ENCODE measurements around the gene P2RY8. TPM values are rescaled to one million over a fixed set of nuclear protein-coding genes. Genes with fewer than 3 reads are reported as not detected.
A peak's percentile ranks its signal among the peaks of the same experiment; 100 is the strongest.
"Not testable (repeated sequence)": the region's sequence is repeated elsewhere in the genome, so short reads cannot be mapped to it uniquely, and the experiment has no call there.

Gene P2RY8
- total RNA-seq, 1 donor from 2014 or later = not detected

- H3K27me3 Mint-ChIP-seq (ENCODE audit: unreplicated experiment) = no peaks in the 10 kb centered on the region
- TF ChIP-seq, protein P1, sequence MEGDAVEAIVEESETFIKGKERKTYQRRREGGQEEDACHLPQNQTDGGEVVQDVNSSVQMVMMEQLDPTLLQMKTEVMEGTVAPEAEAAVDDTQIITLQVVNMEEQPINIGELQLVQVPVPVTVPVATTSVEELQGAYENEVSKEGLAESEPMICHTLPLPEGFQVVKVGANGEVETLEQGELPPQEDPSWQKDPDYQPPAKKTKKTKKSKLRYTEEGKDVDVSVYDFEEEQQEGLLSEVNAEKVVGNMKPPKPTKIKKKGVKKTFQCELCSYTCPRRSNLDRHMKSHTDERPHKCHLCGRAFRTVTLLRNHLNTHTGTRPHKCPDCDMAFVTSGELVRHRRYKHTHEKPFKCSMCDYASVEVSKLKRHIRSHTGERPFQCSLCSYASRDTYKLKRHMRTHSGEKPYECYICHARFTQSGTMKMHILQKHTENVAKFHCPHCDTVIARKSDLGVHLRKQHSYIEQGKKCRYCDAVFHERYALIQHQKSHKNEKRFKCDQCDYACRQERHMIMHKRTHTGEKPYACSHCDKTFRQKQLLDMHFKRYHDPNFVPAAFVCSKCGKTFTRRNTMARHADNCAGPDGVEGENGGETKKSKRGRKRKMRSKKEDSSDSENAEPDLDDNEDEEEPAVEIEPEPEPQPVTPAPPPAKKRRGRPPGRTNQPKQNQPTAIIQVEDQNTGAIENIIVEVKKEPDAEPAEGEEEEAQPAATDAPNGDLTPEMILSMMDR (IDR thresholded peaks at IDR 0.05) = no peak
- H3K4me3 Mint-ChIP-seq (ENCODE audit: unreplicated experiment) = no peak overlapping the region
- peaks cover 10% of the 10 kb centered on the region for H3K4me1 Mint-ChIP-seq (ENCODE audit: unreplicated experiment)
- no peaks in the 10 kb centered on the region for H3K36me3 Mint-ChIP-seq (ENCODE audit: unreplicated experiment)
- no peak overlapping the region for H3K27ac Mint-ChIP-seq (ENCODE audit: unreplicated experiment)
- peaks cover under 1% of the 10 kb centered on the region for H3K9me3 Mint-ChIP-seq (ENCODE audit: unreplicated experiment)
- no peak for DNase-seq (ENCODE audit: extremely low spot score, unreplicated experiment)
Observed at GRCh38 chrX:1484638-1485019, 52.4 kb downstream of the P2RY8 start.

- Mint-ChIP-seq H3K4me1 (ENCODE audit: unreplicated experiment) (peaks cover 10% of the 10 kb centered on the region), H3K9me3 (ENCODE audit: unreplicated experiment) (peaks cover 7% of the 10 kb centered on the region), H3K4me3 (ENCODE audit: unreplicated experiment) (no peak overlapping the region), H3K27ac (ENCODE audit: unreplicated experiment) (no peak overlapping the region), H3K36me3 (ENCODE audit: unreplicated experiment) (no peaks in the 10 kb centered on the region), H3K27me3 (ENCODE audit: unreplicated experiment) (no peaks in the 10 kb centered on the region)
- TF ChIP-seq, protein P1 (IDR thresholded peaks at IDR 0.05) = no peak
- peak; percentile 48 for DNase-seq (ENCODE audit: extremely low spot score, unreplicated experiment)
Observed at GRCh38 chrX:1483843-1484637, 52.9 kb downstream of the P2RY8 start.

DNA sequence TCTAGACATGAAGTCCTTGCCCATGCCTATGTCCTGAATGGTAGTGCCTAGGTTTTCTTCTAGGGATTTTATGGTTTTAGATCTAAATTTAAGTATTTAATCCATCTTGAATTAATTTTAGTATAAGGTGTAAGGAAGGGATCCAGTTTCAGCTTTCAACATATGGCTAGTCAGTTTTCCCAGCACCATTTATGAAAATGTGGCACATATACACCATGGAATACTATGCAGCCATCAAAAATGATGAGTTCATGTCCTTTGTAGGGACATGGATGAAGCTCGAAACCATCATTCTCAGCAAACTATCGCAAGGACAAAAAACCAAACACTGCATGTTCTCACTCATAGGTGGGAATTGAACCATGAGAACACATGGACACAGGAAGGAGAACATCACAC, 54.5 kb downstream of the P2RY8 start:
- H3K27me3 Mint-ChIP-seq (ENCODE audit: unreplicated experiment) = not testable (repeated sequence)
- H3K4me1 Mint-ChIP-seq (ENCODE audit: unreplicated experiment) = peaks cover 10% of the 10 kb centered on the region
- peak overlapping the region; percentile 94 for H3K27ac Mint-ChIP-seq (ENCODE audit: unreplicated experiment)

DNA sequence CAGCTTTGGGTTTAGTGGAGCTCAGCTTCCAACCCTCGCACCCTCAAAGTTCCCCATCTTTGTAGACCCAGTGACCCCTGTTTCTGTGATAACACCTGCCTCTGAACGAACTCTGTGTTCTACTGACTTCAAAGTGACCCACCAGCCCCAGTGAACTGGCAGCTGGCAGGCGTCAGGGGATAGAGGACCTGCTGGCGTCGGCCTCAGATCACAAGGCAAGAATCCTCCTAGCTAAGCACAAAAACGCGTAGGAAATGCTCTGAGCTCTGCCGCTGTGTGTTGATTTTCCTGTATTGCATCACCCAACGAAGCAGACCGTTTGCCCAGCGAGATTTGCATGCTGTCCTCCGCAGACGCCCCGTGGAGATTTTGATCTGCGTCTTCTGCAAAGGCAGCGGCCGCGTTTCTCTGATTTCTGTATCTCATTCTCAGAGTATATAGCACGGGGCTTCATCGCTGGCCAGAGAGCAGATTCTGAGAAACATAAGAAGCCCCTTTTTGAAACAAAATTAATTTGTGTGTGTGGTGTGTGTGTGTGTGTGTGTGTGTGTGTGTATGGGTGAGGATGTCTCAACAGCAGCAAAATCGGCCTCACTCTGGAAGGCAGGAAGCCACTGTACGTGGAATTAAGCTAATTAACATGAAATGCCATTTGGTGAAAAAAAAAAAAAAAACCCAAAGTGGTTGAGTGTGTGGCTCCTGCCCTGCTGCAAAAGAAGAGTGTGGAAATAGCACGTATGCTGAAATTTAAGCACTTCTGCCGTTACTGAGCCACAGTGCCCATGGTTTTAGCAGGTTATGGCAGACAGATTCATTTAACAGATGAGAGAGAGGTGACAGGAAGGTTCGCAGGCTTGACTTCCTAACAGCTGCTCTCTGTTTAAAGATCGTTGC, 55.1 kb downstream of the P2RY8 start:
- Mint-ChIP-seq H3K4me1 (ENCODE audit: unreplicated experiment) (peaks cover 8% of the 10 kb centered on the region), H3K27ac (ENCODE audit: unreplicated experiment) (peak overlapping the region; percentile 94), H3K4me3 (ENCODE audit: unreplicated experiment) (peak overlapping the region; percentile 69), H3K36me3 (ENCODE audit: unreplicated experiment) (no peaks in the 10 kb centered on the region), H3K9me3 (ENCODE audit: unreplicated experiment) (peaks cover 14% of the 10 kb centered on the region), H3K27me3 (ENCODE audit: unreplicated experiment) (no peaks in the 10 kb centered on the region)
- peak; percentile 87 for DNase-seq (ENCODE audit: extremely low spot score, unreplicated experiment)
- TF ChIP-seq, protein P1 (IDR thresholded peaks at IDR 0.05) = no peak

More for the DNA sequence above, 54.5 kb downstream of the P2RY8 start:
- not testable (repeated sequence) for H3K36me3 Mint-ChIP-seq (ENCODE audit: unreplicated experiment); H3K9me3 Mint-ChIP-seq (ENCODE audit: unreplicated experiment); H3K4me3 Mint-ChIP-seq (ENCODE audit: unreplicated experiment); DNase-seq (ENCODE audit: extremely low spot score, unreplicated experiment)

GRCh38 chrX:1480082-1480785, 56.8 kb downstream of the P2RY8 start:
- peak; percentile 40 for DNase-seq (ENCODE audit: extremely low spot score, unreplicated experiment)
- Mint-ChIP-seq H3K27me3 (ENCODE audit: unreplicated experiment) (no peaks in the 10 kb centered on the region), H3K4me3 (ENCODE audit: unreplicated experiment) (no peak overlapping the region), H3K9me3 (ENCODE audit: unreplicated experiment) (peaks cover 16% of the 10 kb centered on the region), H3K4me1 (ENCODE audit: unreplicated experiment) (peaks cover 8% of the 10 kb centered on the region), H3K36me3 (ENCODE audit: unreplicated experiment) (no peaks in the 10 kb centered on the region), H3K27ac (ENCODE audit: unreplicated experiment) (no peak overlapping the region)
- TF ChIP-seq, protein P1 (IDR thresholded peaks at IDR 0.05) = no peak

All from osteocyte (in vitro differentiated cells).